Sigmoid colon (tissue), 4 donors: Measurements from ENCODE around the gene ZSWIM9.

Experiments
- EP300 ChIP-seq, 4 donors: sonication (generic); formaldehyde crosslinking; IDR thresholded peaks; one replicate each; pipeline ENCODE4 v1.6.1; 2017; ENCODE audit warnings: antibody characterized with exemption in 4 of 4
- POLR2A ChIP-seq, 2 donors: fragments of 450-650 bp; IDR thresholded peaks; one replicate each; pipeline ENCODE4 v1.6.1; 2016; ENCODE audit warnings: antibody characterized with exemption in 2 of 2, mild to moderate bottlenecking in 2 of 2, moderate library complexity in 2 of 2
- TF ChIP-seq, protein P1 (sequence below), 4 experiments: fragments of 450-650 bp in 3 of 4; fragments of 200-600 bp in 1 of 4; IDR thresholded peaks; one replicate each; pipeline ENCODE4 v1.5.1; 2016 to 2019; ENCODE audit warnings: antibody characterized with exemption in 4 of 4, mild to moderate bottlenecking in 3 of 4, moderate library complexity in 2 of 4

DNA sequence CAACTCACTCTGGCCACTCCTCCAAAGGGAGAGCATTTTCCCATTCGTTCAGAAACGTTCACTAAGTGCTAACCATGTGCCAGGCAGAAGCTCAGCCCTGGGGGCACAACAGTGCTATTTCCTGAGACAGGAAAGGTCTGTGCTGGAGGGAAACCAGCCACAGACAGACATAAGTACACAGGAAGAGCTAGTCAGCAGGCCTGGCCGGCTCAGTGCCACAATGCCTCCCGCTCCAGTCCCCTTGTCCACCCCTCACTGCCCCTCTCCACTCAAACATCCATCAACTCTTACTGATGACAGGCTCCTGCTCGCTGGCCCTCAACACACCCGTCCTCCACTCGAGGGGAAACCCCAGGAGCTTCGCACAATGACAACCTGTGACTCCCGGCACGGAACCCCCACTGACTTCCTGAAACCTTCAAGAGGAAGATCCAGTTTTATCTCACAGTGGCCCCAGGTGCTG is 48.5 kb upstream of the ZSWIM9 start:
- TF ChIP-seq, protein P1, sequence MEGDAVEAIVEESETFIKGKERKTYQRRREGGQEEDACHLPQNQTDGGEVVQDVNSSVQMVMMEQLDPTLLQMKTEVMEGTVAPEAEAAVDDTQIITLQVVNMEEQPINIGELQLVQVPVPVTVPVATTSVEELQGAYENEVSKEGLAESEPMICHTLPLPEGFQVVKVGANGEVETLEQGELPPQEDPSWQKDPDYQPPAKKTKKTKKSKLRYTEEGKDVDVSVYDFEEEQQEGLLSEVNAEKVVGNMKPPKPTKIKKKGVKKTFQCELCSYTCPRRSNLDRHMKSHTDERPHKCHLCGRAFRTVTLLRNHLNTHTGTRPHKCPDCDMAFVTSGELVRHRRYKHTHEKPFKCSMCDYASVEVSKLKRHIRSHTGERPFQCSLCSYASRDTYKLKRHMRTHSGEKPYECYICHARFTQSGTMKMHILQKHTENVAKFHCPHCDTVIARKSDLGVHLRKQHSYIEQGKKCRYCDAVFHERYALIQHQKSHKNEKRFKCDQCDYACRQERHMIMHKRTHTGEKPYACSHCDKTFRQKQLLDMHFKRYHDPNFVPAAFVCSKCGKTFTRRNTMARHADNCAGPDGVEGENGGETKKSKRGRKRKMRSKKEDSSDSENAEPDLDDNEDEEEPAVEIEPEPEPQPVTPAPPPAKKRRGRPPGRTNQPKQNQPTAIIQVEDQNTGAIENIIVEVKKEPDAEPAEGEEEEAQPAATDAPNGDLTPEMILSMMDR (IDR thresholded peaks at IDR 0.05): no peak
- no peak for TF ChIP-seq EP300 (IDR thresholded peaks at IDR 0.05)
- no peak for TF ChIP-seq POLR2A (IDR thresholded peaks at IDR 0.05)
